ENCODE data around the gene OR51V1. TPM values are rescaled to one million over a fixed set of nuclear protein-coding genes. Genes with fewer than 3 reads are reported as not detected.

Gene OR51V1
- total and polyA plus RNA-seq, 7 experiments from 2014 or later = not detected

GRCh38 chr11:5231111-5231510 is 30.6 kb upstream of the OR51V1 start:
- ChIA-PET POLR2A (no interaction called here), CTCF (no interaction called here)
- Mint-ChIP-seq H3K9me3 (no peaks in the 10 kb centered on the region), H3K27ac (no peak overlapping the region), H3K4me1 (peaks cover 0 to 6% (median 0%) of the 10 kb centered on the region in 7 donors), H3K27me3 (peaks cover 0 to 17% (median 7%) of the 10 kb centered on the region in 5 donors), H3K36me3 (no peaks in the 10 kb centered on the region), H3K4me3 (no peak overlapping the region)
- no peak for ATAC-seq
- intact Hi-C loops (cut with micrococcal nuclease) = no loop called here
- no peak for DNase-seq
- no peak overlapping the region for H3K4me3 ChIP-seq (ENCODE audit: low read length)
- no peaks in the 10 kb centered on the region for H3K4me1 ChIP-seq (ENCODE audit: control insufficient read depth in 2 of 2, insufficient read depth in 2 of 2, low read length in 2 of 2)
- H3K27me3 ChIP-seq (ENCODE audit: control insufficient read depth in 2 of 2, insufficient read depth in 2 of 2, low read length in 2 of 2) = no peaks in the 10 kb centered on the region
- no peak overlapping the region for H3K27ac ChIP-seq (ENCODE audit: low read depth, low read length)
- H3K9me3 ChIP-seq (ENCODE audit: control insufficient read depth in 2 of 3, low read length in 3 of 3) = no peaks in the 10 kb centered on the region
- no peaks in the 10 kb centered on the region for H3K36me3 ChIP-seq (ENCODE audit: control insufficient read depth in 2 of 3, insufficient read depth in 3 of 3, low read length in 3 of 3)

GRCh38 chr11:5230266-5230665 is 29.8 kb upstream of the OR51V1 start:
- H3K4me3 Mint-ChIP-seq = no peak overlapping the region
- H3K4me1 Mint-ChIP-seq = peaks cover 0 to 6% (median 0%) of the 10 kb centered on the region in 7 donors
- no peaks in the 10 kb centered on the region for H3K27me3 ChIP-seq (ENCODE audit: control insufficient read depth in 2 of 2, insufficient read depth in 2 of 2, low read length in 2 of 2)
- no peaks in the 10 kb centered on the region for H3K9me3 ChIP-seq (ENCODE audit: control insufficient read depth in 2 of 3, low read length in 3 of 3)
- no peak overlapping the region for H3K27ac ChIP-seq (ENCODE audit: low read depth, low read length)
- intact Hi-C loops (cut with micrococcal nuclease) = no loop called here
- DNase-seq = no peak
- no peak overlapping the region for H3K4me3 ChIP-seq (ENCODE audit: low read length)
- ChIA-PET CTCF (no interaction called here), POLR2A (no interaction called here)
- no peaks in the 10 kb centered on the region for H3K9me3 Mint-ChIP-seq
- no peak overlapping the region for H3K27ac Mint-ChIP-seq
- no peaks in the 10 kb centered on the region for H3K36me3 ChIP-seq (ENCODE audit: control insufficient read depth in 2 of 3, insufficient read depth in 3 of 3, low read length in 3 of 3)
- peaks cover 0 to 9% (median 5%) of the 10 kb centered on the region in 5 donors for H3K27me3 Mint-ChIP-seq
- no peaks in the 10 kb centered on the region for H3K36me3 Mint-ChIP-seq
- no peak for ATAC-seq
- no peaks in the 10 kb centered on the region for H3K4me1 ChIP-seq (ENCODE audit: control insufficient read depth in 2 of 2, insufficient read depth in 2 of 2, low read length in 2 of 2)

- Mint-ChIP-seq H3K4me1 (peaks cover 0 to 6% (median 0%) of the 10 kb centered on the region in 7 donors), H3K27me3 (peaks cover 0 to 8% (median 7%) of the 10 kb centered on the region in 5 donors), H3K36me3 (no peaks in the 10 kb centered on the region), H3K4me3 (no peak overlapping the region), H3K9me3 (no peaks in the 10 kb centered on the region), H3K27ac (no peak overlapping the region)
- no peak for DNase-seq
- H3K4me3 ChIP-seq (ENCODE audit: low read length) = no peak overlapping the region
- H3K9me3 ChIP-seq (ENCODE audit: control insufficient read depth in 2 of 3, low read length in 3 of 3) = no peaks in the 10 kb centered on the region
- POLR2A ChIA-PET = no interaction called here
- no peaks in the 10 kb centered on the region for H3K27me3 ChIP-seq (ENCODE audit: control insufficient read depth in 2 of 2, insufficient read depth in 2 of 2, low read length in 2 of 2)
- CTCF ChIA-PET = no interaction called here
- ATAC-seq = no peak
- no peaks in the 10 kb centered on the region for H3K4me1 ChIP-seq (ENCODE audit: control insufficient read depth in 2 of 2, insufficient read depth in 2 of 2, low read length in 2 of 2)
- no peaks in the 10 kb centered on the region for H3K36me3 ChIP-seq (ENCODE audit: control insufficient read depth in 2 of 3, insufficient read depth in 3 of 3, low read length in 3 of 3)
- intact Hi-C loops (cut with micrococcal nuclease) = no loop called here
- no peak overlapping the region for H3K27ac ChIP-seq (ENCODE audit: low read depth, low read length)
Measured at GRCh38 chr11:5229796-5230195, 29.3 kb upstream of the OR51V1 start.

- no peak overlapping the region for H3K27ac Mint-ChIP-seq
- ATAC-seq (no peak), DNase-seq (no peak)
- no peaks in the 10 kb centered on the region for H3K27me3 ChIP-seq (ENCODE audit: control insufficient read depth in 2 of 2, insufficient read depth in 2 of 2, low read length in 2 of 2)
- ChIA-PET CTCF (no interaction called here), POLR2A (no interaction called here)
- no peaks in the 10 kb centered on the region for H3K9me3 ChIP-seq (ENCODE audit: control insufficient read depth in 2 of 3, low read length in 3 of 3)
- no peaks in the 10 kb centered on the region for H3K36me3 ChIP-seq (ENCODE audit: control insufficient read depth in 2 of 3, insufficient read depth in 3 of 3, low read length in 3 of 3)
- H3K27me3 Mint-ChIP-seq = peaks cover 0 to 13% (median 8%) of the 10 kb centered on the region in 5 donors
- H3K4me3 ChIP-seq (ENCODE audit: low read length) = no peak overlapping the region
- H3K27ac ChIP-seq (ENCODE audit: low read depth, low read length) = no peak overlapping the region
- peaks cover 0 to 4% (median 0%) of the 10 kb centered on the region in 7 donors for H3K4me1 Mint-ChIP-seq
- no peak overlapping the region for H3K4me3 Mint-ChIP-seq
- no peaks in the 10 kb centered on the region for H3K9me3 Mint-ChIP-seq
- no peaks in the 10 kb centered on the region for H3K36me3 Mint-ChIP-seq
- no peaks in the 10 kb centered on the region for H3K4me1 ChIP-seq (ENCODE audit: control insufficient read depth in 2 of 2, insufficient read depth in 2 of 2, low read length in 2 of 2)
- intact Hi-C loops (cut with micrococcal nuclease) = no loop called here
Measured at GRCh38 chr11:5229356-5229755, 28.9 kb upstream of the OR51V1 start.

GRCh38 chr11:5228124-5228523 is 27.6 kb upstream of the OR51V1 start:
- Mint-ChIP-seq H3K9me3 (peaks cover 0 to 3% (median 0%) of the 10 kb centered on the region in 11 donors), H3K4me3 (no peak overlapping the region), H3K27ac (no peak overlapping the region), H3K4me1 (no peaks in the 10 kb centered on the region), H3K36me3 (no peaks in the 10 kb centered on the region), H3K27me3 (peaks cover 0 to 17% (median 8%) of the 10 kb centered on the region in 5 donors)
- H3K4me1 ChIP-seq (ENCODE audit: control insufficient read depth in 2 of 2, insufficient read depth in 2 of 2, low read length in 2 of 2) = no peaks in the 10 kb centered on the region
- H3K36me3 ChIP-seq (ENCODE audit: control insufficient read depth in 2 of 3, insufficient read depth in 3 of 3, low read length in 3 of 3) = no peaks in the 10 kb centered on the region
- no peaks in the 10 kb centered on the region for H3K27me3 ChIP-seq (ENCODE audit: control insufficient read depth in 2 of 2, insufficient read depth in 2 of 2, low read length in 2 of 2)
- no peak overlapping the region for H3K27ac ChIP-seq (ENCODE audit: low read depth, low read length)
- no peak for DNase-seq
- no peak for ATAC-seq
- ChIA-PET POLR2A (no interaction called here), CTCF (no interaction called here)
- H3K4me3 ChIP-seq (ENCODE audit: low read length) = no peak overlapping the region
- intact Hi-C loops (cut with micrococcal nuclease) = no loop called here
- no peaks in the 10 kb centered on the region for H3K9me3 ChIP-seq (ENCODE audit: control insufficient read depth in 2 of 3, low read length in 3 of 3)

GRCh38 chr11:5227681-5228080 is 27.2 kb upstream of the OR51V1 start:
- H3K27me3 ChIP-seq (ENCODE audit: control insufficient read depth in 2 of 2, insufficient read depth in 2 of 2, low read length in 2 of 2) = no peaks in the 10 kb centered on the region
- DNase-seq (no peak), ATAC-seq (no peak)
- H3K9me3 ChIP-seq (ENCODE audit: control insufficient read depth in 2 of 3, low read length in 3 of 3) = no peaks in the 10 kb centered on the region
- peaks cover 0 to 3% (median 0%) of the 10 kb centered on the region in 11 donors for H3K9me3 Mint-ChIP-seq
- no peaks in the 10 kb centered on the region for H3K36me3 Mint-ChIP-seq
- no peaks in the 10 kb centered on the region for H3K4me1 Mint-ChIP-seq
- H3K4me3 Mint-ChIP-seq = no peak overlapping the region
- H3K36me3 ChIP-seq (ENCODE audit: control insufficient read depth in 2 of 3, insufficient read depth in 3 of 3, low read length in 3 of 3) = no peaks in the 10 kb centered on the region
- no peak overlapping the region for H3K27ac ChIP-seq (ENCODE audit: low read depth, low read length)
- H3K27ac Mint-ChIP-seq = no peak overlapping the region
- H3K27me3 Mint-ChIP-seq = peaks cover 0 to 17% (median 8%) of the 10 kb centered on the region in 5 donors
- intact Hi-C loops (cut with micrococcal nuclease) = no loop called here
- POLR2A ChIA-PET = no interaction called here
- H3K4me1 ChIP-seq (ENCODE audit: control insufficient read depth in 2 of 2, insufficient read depth in 2 of 2, low read length in 2 of 2) = no peaks in the 10 kb centered on the region
- no peak overlapping the region for H3K4me3 ChIP-seq (ENCODE audit: low read length)
- CTCF ChIA-PET = no interaction called here

GRCh38 chr11:5226732-5227310 is 26.3 kb upstream of the OR51V1 start, which contains the start of gene HBB:
Gene HBB (minus strand): TSS chr11:5227071. CDS start chr11:5227021, 50 bp downstream.
- H3K4me3 Mint-ChIP-seq = no peak within 1 kb of the TSS
- H3K36me3 ChIP-seq (ENCODE audit: control insufficient read depth in 2 of 3, insufficient read depth in 3 of 3, low read length in 3 of 3) = no peaks in the 10 kb centered on the region
- ChIA-PET POLR2A (no interaction called here), CTCF (no interaction called here)
- DNase-seq = no peak
- intact Hi-C loops (cut with micrococcal nuclease) = no loop called here
- H3K27ac ChIP-seq (ENCODE audit: low read depth, low read length) = no peak within 1 kb of the TSS
- no peaks in the 10 kb centered on the region for H3K36me3 Mint-ChIP-seq
- peaks cover 0 to 17% (median 5%) of the 10 kb centered on the region in 5 donors for H3K27me3 Mint-ChIP-seq
- no peaks in the 10 kb centered on the region for H3K4me1 ChIP-seq (ENCODE audit: control insufficient read depth in 2 of 2, insufficient read depth in 2 of 2, low read length in 2 of 2)
- no peaks in the 10 kb centered on the region for H3K9me3 ChIP-seq (ENCODE audit: control insufficient read depth in 2 of 3, low read length in 3 of 3)
- no peak within 1 kb of the TSS for H3K4me3 ChIP-seq (ENCODE audit: low read length)
- no peaks in the 10 kb centered on the region for H3K27me3 ChIP-seq (ENCODE audit: control insufficient read depth in 2 of 2, insufficient read depth in 2 of 2, low read length in 2 of 2)
- H3K4me1 Mint-ChIP-seq = no peaks in the 10 kb centered on the region
- no peak within 1 kb of the TSS for H3K27ac Mint-ChIP-seq
- ATAC-seq = no peak
- H3K9me3 Mint-ChIP-seq = peaks cover 0 to 8% (median 0%) of the 10 kb centered on the region in 11 donors

All from naive thymus-derived CD4-positive, alpha-beta T cell (primary cell).